Measurements from ENCODE around the gene CCDC60.

CCDC60 gene

GRCh38 chr12:119448611-119449131 is 114.1 kb downstream of the CCDC60 start:
- CTCF ChIA-PET = interaction anchor here (1.2 to 2.1 kb wide), 4 partner anchors 31 to 98 kb away, joined by 3 to 6 read pairs (median 4); no protein-coding TSS in a partner anchor
- TF ChIP-seq CTCF (IDR thresholded peaks at IDR 0.05; ENCODE audit: control extremely low read depth, extremely low read depth, low read depth, missing control alignments) = no peak

GRCh38 chr12:119450771-119451170 is 116.2 kb downstream of the CCDC60 start:
- TF ChIP-seq CTCF (IDR thresholded peaks at IDR 0.05; ENCODE audit: control extremely low read depth, extremely low read depth, low read depth, missing control alignments) = no peak
- no peak for DNase-seq (ENCODE audit: extremely low spot score)
- ChIA-PET CTCF (interaction anchor here (0.9 kb wide), 1 partner anchor 10 kb away, joined by 3 read pairs; no protein-coding TSS in a partner anchor), POLR2A (no interaction called here)

More at GRCh38 chr12:119448611-119449131, 114.1 kb downstream of the CCDC60 start:
- POLR2A ChIA-PET = no interaction called here
- no peak for DNase-seq (ENCODE audit: extremely low spot score)

GRCh38 chr12:119456824-119457223 is 122.3 kb downstream of the CCDC60 start:
- ChIA-PET CTCF (no interaction called here), POLR2A (no interaction called here)
- TF ChIP-seq CTCF (IDR thresholded peaks at IDR 0.05; ENCODE audit: control extremely low read depth, extremely low read depth, low read depth, missing control alignments) = no peak
- no peak for DNase-seq (ENCODE audit: extremely low spot score)

- no peak for TF ChIP-seq CTCF (IDR thresholded peaks at IDR 0.05; ENCODE audit: control extremely low read depth, extremely low read depth, low read depth, missing control alignments)
- CTCF ChIA-PET = no interaction called here
- DNase-seq (ENCODE audit: extremely low spot score) = no peak
- POLR2A ChIA-PET = no interaction called here
Measured at GRCh38 chr12:119457271-119457670, 122.7 kb downstream of the CCDC60 start.

- POLR2A ChIA-PET = no interaction called here
- DNase-seq (ENCODE audit: extremely low spot score) = no peak
- CTCF ChIA-PET = interaction anchor here (5.9 kb wide), 1 partner anchor 15 kb away, joined by 30 read pairs; no protein-coding TSS in a partner anchor
- no peak for TF ChIP-seq CTCF (IDR thresholded peaks at IDR 0.05; ENCODE audit: control extremely low read depth, extremely low read depth, low read depth, missing control alignments)
Measured at GRCh38 chr12:119459481-119459880, 125.0 kb downstream of the CCDC60 start.

GRCh38 chr12:119460876-119461275 is 126.3 kb downstream of the CCDC60 start:
- CTCF ChIA-PET = interaction anchor here (1.0 to 5.9 kb wide), 2 partner anchors 14 to 17 kb away, joined by 3 to 30 read pairs; no protein-coding TSS in a partner anchor
- POLR2A ChIA-PET = no interaction called here
- no peak for TF ChIP-seq CTCF (IDR thresholded peaks at IDR 0.05; ENCODE audit: control extremely low read depth, extremely low read depth, low read depth, missing control alignments)
- DNase-seq (ENCODE audit: extremely low spot score) = no peak

Measured in GM10248 (cell line).